HG03095 (cell line): ENCODE measurements around the gene WDPCP.
"Not testable (repeated sequence)": the region's sequence is repeated elsewhere in the genome, so short reads cannot be mapped to it uniquely, and the experiment has no call there.

Source experiments
- ATAC-seq: cut with Tn5 transposase; IDR thresholded peaks from one replicate; pipeline ENCODE4 v1.9.1; 2021; ENCODE audit warnings: moderate library complexity; ENCODE audit not compliant: unreplicated experiment

The WDPCP gene

DNA sequence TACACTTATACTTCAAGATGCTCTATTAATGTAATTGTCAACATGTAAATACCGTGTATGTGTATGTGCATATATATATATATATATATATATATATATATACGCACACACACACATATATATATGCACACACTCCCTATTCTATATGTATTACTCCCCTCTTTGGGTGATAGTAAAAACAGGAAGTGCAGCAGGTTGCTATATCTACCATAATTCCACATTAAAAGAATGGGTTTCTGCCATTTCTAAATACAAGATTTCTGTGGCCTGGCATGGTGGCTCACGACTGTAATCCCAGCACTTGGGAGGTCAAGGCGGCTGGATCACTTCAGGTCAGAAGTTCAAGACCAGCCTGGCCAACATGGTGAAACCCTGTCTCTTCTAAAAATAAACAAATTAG lies 460.7 kb downstream of the WDPCP start:
- no peak for ATAC-seq

DNA sequence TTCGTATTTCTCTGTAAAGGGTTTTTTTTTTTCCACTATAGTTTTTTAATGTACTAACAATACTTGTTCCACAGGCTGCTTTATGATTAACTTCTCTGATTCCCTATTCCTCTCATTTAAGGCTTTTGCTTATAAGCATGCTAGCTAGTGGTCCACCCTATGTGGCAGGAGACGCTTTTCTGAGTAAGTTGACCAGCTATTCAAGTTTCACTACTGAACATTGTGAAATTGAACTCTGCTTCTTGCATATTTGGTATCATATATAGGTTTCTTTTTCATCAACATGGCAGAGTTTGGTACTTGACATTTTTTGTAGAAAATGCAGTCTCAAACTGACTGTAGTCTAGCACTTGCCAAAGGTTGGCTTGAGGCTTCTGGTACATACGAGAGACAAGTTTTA lies 463.4 kb downstream of the WDPCP start:
- peak; percentile 79 for ATAC-seq

DNA sequence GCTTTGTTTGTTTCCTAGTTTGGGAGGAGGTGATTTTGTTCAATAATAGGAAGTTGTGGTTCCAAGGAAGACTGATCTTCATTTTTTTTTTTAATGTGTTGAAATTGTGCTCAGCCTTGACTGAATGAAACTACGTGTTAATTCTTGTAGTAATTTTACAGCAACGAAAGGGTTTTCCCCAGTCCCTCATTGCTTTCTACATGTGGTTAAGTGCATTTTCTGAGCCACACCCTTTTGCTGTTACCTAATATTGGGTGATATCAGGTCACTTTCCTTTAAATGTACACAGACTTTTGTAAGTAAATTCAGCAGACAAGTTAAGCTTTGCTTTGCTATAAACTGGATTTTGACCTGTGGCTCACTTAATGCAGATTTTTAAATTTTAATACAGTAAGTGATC lies 464.1 kb downstream of the WDPCP start:
- ATAC-seq, result peak; percentile 59

DNA sequence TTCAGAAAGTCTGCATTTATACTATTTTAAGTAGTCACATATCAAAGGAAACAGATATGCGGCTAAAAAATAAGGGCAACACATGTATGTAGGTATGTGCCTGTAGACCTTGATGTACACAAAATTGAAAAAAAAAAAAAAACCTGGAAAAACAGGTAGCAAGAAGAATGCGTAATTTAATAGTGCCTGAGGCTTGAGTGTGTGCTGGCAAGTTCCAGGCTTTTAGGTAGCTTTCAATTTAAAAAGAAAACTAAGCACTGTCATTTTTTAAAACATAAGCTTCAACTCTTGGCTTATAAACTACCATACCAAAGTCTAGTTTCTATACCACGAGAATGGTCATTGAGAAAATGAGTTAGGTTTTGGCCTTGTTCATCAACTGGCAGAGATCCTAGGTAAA lies 465.4 kb downstream of the WDPCP start:
- ATAC-seq, result no peak

DNA sequence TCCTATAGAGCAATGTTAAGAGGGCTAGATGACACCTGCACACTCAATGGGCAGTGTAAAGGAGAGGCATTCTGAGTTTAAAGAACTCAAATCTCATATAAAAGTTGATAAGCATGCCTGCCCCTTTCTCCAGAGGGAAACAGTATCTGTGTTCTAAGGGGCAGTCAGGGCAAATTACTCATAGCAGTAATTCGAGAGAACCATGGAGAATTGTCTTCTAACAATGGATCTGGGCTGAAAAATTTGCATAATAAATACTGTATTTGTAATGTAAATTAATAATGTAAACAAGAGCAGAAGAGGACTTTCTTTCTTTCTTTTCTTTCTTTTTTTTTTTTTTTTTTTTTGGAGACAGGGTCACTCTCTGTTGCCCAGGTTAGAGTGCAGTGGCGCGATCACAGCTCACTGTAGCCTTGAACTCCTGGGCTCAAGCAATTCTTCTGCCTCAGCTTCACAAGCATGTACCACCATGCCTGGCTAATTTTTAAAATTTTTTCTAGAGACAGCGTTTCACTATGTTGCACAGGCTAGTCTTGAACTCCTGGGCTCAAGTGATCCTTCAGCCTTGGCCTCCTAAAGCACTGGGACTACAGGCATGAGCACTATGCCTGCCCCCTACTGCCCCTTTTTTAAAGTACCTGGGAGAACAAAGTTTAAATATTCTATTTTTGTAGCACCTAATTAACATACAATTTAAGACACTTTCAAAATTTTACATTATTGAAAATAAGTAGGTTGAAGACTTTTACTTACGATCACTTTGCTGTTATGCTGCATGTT lies 467.0 kb downstream of the WDPCP start:
- no peak for ATAC-seq

DNA sequence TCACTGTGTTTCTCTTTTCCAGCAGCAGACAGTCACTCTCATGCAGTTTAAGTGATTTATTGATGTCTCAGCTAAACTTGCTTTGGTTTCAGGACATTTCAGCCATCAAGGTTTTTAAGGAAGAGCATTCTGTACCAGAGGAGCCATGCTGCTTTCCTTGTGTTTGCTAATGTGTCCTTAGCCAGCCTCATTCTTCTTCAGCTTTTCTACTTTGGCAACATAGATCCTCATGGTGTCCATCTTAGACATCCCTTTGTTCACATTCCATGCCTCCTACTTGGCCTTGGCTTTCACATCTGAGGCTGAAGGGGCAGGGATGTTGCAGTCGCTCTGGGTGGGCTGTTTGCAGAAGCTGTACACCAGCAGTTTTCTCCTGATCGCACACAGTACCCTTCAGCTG lies 469.5 kb downstream of the WDPCP start:
- no peak for ATAC-seq

DNA sequence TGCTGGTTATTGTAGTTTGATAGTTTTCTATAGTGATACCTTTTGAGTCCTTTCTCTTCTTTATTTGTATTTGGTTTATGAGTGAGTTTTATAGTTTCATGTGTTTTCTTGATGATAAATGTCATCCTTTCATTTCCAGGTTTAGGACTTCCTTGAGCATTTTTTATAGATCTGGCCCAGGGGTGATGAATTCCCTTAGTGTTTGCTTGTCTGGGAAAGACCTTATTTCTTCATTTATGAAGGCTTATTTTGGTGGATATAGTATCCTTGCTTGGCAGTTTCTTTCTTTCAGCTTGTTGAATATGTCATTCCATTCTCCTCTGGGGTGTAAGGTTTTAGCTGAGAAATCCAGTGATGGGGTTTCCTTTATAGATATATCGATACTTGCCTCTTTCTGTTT lies 483.8 kb downstream of the WDPCP start:
- ATAC-seq, result no peak

DNA sequence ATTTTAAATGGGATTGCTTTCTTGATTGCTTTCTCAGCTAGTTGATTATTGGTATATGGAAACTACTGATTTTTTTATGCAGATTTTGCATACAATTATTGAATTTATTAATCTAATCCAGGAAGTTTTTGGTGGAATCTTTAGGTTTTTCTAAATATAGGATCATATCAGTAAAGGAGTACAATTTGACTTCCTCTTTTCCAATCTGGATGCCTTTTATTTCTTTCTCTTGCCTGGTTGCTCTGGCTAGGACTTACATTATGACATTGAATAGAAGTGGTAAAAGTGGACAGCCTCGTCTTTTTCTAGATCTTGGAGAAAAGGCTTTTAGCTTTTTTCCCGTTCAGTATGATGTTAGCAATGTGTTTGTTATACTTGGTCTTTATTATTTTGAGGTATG lies 486.3 kb downstream of the WDPCP start:
- ATAC-seq, result no peak

DNA sequence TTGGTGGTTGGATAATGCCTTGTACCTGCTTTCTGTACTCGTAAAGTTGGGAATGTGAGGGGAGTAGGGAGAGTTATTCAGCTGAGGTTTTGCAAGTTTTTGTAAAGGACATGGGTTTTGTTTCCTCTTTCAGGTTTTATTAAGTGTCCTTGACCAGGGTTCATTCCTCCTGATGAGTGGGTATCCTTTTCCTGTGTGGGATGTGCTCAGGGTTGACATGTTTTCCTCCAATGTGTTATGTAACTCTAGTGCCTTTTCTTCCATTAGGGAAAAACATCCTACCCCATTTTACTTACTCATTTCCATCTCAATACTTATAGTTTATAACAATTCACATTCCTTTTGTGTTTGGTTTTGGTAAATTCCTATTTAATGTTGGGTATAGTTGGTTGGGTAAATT lies 489.2 kb downstream of the WDPCP start:
- ATAC-seq, result no peak

DNA sequence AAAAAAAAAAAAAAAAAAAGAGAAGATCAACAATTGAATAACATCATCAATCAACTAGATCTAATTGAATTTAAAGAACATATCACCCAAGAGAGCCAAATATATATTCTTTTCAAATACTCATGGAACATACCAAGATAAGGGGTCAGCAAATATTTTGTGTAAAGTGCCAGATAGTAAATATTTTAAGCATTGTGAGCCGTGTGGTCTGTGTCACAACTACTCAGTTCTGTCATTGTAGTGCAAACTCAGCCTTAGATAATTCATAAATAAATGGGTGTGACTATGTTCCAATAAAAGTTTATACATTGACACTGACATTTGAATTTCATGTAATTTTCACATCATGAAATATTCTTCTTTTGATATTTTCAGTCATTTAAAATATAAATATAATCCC lies 491.8 kb downstream of the WDPCP start:
- ATAC-seq, result no peak

DNA sequence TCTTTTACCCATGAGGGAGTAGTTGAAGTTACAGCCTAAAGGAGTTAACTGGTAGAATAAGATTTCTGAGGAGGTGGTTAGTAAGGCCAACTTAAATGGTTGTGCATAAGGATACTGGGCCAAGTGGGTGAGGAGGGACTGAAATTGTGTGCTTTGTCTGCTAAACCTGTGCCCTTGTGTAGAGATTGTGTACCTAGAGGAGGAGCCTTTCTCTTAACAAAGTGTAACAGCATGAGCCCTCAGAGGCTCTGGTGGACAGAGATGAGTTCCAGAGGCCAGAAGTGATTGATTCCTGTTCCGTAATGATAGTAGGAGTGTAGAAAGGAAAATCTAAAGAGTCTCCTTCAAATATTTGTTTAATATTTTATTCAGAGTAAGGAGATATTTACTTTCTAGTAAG lies 494.8 kb downstream of the WDPCP start:
- ATAC-seq, result no peak

DNA sequence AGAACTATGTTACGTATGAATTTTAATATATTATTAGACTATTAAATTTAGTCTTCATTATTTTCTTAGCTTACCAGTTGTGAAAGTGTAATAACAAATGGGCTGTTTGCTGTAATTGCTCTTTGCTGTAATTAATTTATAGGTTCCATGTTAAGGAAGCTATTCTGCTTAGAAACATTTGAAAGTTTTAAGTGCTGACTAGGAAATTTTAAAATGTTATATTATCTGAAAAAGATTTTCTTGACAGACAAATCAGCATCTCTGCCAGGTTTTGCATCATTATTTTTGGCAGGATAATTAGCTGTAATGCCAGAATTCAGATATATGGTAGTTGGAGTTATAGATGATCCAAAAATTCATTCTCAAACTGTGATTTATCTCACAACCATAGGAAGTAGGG lies 495.4 kb downstream of the WDPCP start:
- ATAC-seq, result no peak

DNA sequence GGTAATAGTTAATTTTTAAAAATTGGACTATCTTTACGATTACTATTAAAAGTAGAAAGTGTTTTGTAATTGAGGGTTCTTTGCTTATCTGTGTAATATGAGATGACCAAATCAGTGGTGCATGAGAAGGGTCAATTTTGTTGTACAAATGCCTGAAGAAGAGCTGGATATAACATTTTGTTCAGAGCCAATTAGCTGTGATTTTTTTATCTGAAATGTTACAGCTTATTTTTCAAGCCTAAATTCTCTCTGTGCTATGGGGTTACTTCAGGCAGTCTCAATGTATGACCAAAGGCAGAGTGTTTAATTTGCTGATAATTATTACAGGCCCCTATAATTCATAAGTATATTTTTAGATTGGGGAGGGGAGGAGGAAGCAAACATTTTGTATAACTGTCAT lies 495.9 kb downstream of the WDPCP start:
- ATAC-seq, result no peak

DNA sequence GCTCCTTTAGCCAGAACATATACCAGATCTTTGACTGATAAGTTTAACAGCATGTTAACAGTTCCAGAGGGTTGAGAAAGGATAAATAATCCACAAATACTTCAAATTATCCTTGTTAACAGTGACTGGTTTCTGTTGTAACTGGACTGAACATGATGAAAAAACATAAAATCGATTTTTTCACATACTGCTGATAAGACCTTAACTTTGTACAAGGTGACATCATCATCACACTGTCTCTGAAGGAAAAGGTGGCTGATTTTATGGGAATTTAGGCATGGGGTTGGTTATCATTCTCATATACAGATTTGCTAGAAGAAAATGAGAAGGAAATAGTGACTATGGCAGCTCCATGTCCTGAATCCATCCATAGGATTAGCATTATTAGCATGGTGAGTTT lies 501.6 kb downstream of the WDPCP start:
- no peak for ATAC-seq

DNA sequence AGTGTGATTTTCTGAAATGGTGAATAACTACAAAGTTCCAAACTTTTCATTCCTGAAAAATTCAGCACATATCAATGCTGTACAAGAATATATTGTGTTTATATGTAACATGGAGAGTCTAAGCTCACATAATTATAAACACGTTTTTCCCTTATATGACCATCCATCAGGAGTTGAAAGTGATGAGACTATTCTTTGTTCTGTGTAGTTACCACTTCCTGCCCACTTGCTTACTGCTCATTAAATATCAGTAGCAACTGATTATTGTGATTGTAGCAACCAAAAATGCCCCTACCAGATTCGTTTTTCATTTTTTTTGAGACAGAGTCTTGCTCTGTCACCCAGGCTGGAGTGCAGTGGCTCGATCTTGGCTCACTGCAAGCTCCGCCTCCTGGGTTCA lies 506.9 kb downstream of the WDPCP start:
- no peak for ATAC-seq

DNA sequence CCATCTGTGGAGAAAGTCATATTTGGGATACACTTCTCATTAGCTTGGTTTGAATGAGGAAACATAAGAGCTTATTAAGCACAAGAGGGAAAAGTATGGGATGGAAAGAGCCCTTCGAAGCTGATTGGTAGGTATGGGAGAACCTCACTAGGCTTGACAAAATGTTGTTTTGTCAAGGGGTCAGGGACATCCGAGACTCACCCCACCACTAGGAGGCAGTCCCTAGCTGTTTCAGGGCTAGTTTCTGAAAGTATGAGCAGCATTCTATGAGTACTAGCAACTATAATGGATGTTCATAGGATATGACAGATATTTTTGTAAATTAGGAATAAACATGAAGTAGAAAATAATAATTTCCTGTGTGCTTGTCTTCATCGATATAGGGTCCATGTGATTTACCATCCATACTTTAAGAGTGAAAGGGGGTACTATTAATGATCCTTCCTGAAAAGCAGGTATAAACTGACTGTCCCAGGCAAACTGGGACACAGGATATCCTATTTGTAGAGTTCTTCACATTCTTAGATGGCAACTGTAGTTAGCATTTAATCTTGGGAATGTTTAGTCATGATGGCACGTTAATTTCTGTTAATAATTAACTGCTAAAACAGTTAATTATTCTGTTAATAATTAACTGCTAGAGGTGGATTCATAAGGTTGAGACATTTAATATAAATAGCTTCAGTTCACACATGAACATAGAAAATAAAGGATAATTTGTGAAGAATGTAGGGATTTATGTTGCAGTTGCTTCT lies 509.2 kb downstream of the WDPCP start:
- ATAC-seq, result no peak

DNA sequence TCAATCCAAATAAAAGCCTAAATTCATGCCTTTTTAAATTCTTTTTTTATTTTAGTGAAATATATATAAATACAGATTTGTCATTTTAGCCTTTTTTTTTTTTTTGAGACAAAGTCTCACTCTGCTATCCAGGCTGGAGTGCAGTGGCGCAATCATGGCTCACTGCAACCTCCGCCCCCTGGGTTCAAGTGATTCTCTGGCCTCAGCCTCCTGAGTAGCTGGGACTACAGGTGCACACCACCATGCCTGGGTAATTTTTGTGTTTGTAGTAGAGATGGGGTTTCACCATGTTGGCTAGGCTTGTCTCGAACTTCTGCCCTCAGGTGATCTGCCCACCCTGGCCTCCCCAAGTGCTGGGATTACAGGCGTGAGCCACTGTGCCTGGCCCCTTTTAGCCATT lies 513.9 kb downstream of the WDPCP start:
- ATAC-seq, result not testable (repeated sequence)

DNA sequence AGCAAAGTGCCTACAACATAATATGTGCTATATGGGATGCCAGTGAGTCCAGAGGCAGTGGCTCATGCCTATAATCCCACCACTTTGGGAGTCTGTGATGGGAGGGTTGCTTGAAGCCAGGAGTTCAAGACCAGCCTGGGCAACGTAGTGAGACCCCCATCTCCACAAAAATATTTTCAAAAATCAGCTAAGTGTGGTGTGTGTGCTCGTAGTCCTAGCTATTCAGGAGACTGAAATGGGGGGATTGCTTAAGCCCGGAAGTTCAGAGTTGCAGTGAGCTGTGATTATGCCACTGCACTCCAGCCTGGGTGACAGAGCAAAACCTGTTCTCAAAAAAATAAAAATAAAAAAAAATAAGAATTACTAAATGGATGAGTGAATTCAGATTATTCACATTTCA lies 514.3 kb downstream of the WDPCP start:
- ATAC-seq, result no peak

DNA sequence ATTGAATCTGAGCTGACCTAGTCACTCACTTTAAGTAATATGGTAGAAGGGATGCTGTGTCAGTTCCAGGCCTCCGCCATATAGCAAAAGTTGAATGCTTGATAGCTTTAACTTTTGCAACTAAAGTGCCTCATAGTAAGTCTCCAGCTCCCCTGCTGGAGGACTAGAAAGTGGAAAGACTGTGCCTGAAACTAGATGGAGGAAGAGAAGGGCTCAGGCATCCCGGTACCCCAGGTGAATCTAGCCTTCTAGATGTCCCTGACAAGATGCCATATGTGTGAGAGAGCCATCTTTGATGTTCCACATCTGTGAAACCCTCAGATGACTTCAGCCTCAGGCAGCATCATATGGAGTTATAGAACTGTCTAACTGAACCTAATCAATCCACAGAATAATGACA lies 516.6 kb downstream of the WDPCP start:
- no peak for ATAC-seq
